Measurements from ENCODE around the gene SIRT2. TPM values are rescaled to one million over a fixed set of nuclear protein-coding genes. Genes with fewer than 3 reads are reported as not detected.

Gene SIRT2
- polyA plus RNA-seq, 6 donors from 2014 or later: 43.2 to 64.9 (median 54.4) TPM

- Mint-ChIP-seq H3K4me1 (peaks cover 26 to 29% (median 29%) of the 10 kb centered on the region in 3 donors), H3K27ac (peak within 1 kb of the TSS; percentile 94 to 100 (median 99)), H3K27me3 (no peaks in the 10 kb centered on the region), H3K4me3 (peak within 1 kb of the TSS; percentile 96 to 99 (median 98)), H3K36me3 (peaks cover 0 to 9% of the 10 kb centered on the region in 2 donors), H3K9me3 (peaks cover 0 to 14% (median 5%) of the 10 kb centered on the region in 7 donors)
- peak; percentile 93 to 95 for ATAC-seq (ENCODE audit: low read depth in 2 of 2)
- DNase-seq: peak; percentile 98
These were observed 31.5 kb upstream of the SIRT2 start, which contains the start of gene MRPS12 for GRCh38 chr19:38930776-38931520. MRPS12 (plus strand) TSS chr19:38930944; CDS start chr19:38931295, 351 bp downstream.

GRCh38 chr19:38929929-38930775 lies 30.7 kb upstream of the SIRT2 start, which contains the start of gene SARS2:
SARS2 (minus strand) TSS chr19:38930763; CDS start chr19:38930736, 27 bp downstream.
- peak; percentile 96 for DNase-seq
- ATAC-seq (ENCODE audit: low read depth in 2 of 2): peak; percentile 40 to 56
- Mint-ChIP-seq H3K9me3 (peaks cover 0 to 7% (median 5%) of the 10 kb centered on the region in 7 donors), H3K27ac (peak within 1 kb of the TSS; percentile 94 to 100 (median 99)), H3K4me1 (peaks cover 26 to 29% (median 29%) of the 10 kb centered on the region in 3 donors), H3K27me3 (no peaks in the 10 kb centered on the region), H3K36me3 (peaks cover 0 to 9% of the 10 kb centered on the region in 2 donors), H3K4me3 (peak within 1 kb of the TSS; percentile 96 to 99 (median 98))

- no peak for DNase-seq
- no peaks in the 10 kb centered on the region for H3K36me3 Mint-ChIP-seq
- peak overlapping the region in 2 of 6 donors; percentile 42 to 64 for H3K27ac Mint-ChIP-seq
- peak overlapping the region in 6 of 8 donors; percentile 12 to 96 (median 35) for H3K4me3 Mint-ChIP-seq
- H3K4me1 Mint-ChIP-seq: peaks cover 23 to 29% (median 26%) of the 10 kb centered on the region in 3 donors
- H3K9me3 Mint-ChIP-seq: no peaks in the 10 kb centered on the region
- no peak for ATAC-seq (ENCODE audit: low read depth in 2 of 2)
- H3K27me3 Mint-ChIP-seq: no peaks in the 10 kb centered on the region
These were observed 29.1 kb upstream of the SIRT2 start for GRCh38 chr19:38928391-38929001.

GRCh38 chr19:38924388-38924787 lies 25.0 kb upstream of the SIRT2 start:
- Mint-ChIP-seq H3K27ac (no peak overlapping the region), H3K27me3 (no peaks in the 10 kb centered on the region), H3K9me3 (no peaks in the 10 kb centered on the region), H3K4me1 (peaks cover 0 to 5% (median 4%) of the 10 kb centered on the region in 3 donors), H3K4me3 (no peak overlapping the region), H3K36me3 (peaks cover 0 to 8% of the 10 kb centered on the region in 2 donors)
- ATAC-seq (ENCODE audit: low read depth in 2 of 2) (no peak), DNase-seq (no peak)

GRCh38 chr19:38922482-38922881 lies 23.1 kb upstream of the SIRT2 start:
- DNase-seq: no peak
- H3K4me3 Mint-ChIP-seq: no peak overlapping the region
- no peak overlapping the region for H3K27ac Mint-ChIP-seq
- no peaks in the 10 kb centered on the region for H3K27me3 Mint-ChIP-seq
- H3K36me3 Mint-ChIP-seq: peaks cover 0 to 8% of the 10 kb centered on the region in 2 donors
- no peaks in the 10 kb centered on the region for H3K4me1 Mint-ChIP-seq
- H3K9me3 Mint-ChIP-seq: no peaks in the 10 kb centered on the region
- no peak for ATAC-seq (ENCODE audit: low read depth in 2 of 2)

GRCh38 chr19:38921420-38922274 lies 22.2 kb upstream of the SIRT2 start:
- Mint-ChIP-seq H3K27ac (no peak overlapping the region), H3K9me3 (no peaks in the 10 kb centered on the region), H3K27me3 (no peaks in the 10 kb centered on the region), H3K4me3 (no peak overlapping the region), H3K4me1 (no peaks in the 10 kb centered on the region), H3K36me3 (peaks cover 0 to 8% of the 10 kb centered on the region in 2 donors)
- ATAC-seq (ENCODE audit: low read depth in 2 of 2) (no peak), DNase-seq (no peak)

GRCh38 chr19:38920602-38921419 lies 21.4 kb upstream of the SIRT2 start:
- DNase-seq (no peak), ATAC-seq (ENCODE audit: low read depth in 2 of 2) (no peak)
- Mint-ChIP-seq H3K27ac (no peak overlapping the region), H3K36me3 (peaks cover 0 to 8% of the 10 kb centered on the region in 2 donors), H3K27me3 (no peaks in the 10 kb centered on the region), H3K4me3 (no peak overlapping the region), H3K9me3 (no peaks in the 10 kb centered on the region), H3K4me1 (no peaks in the 10 kb centered on the region)

GRCh38 chr19:38919837-38920601 lies 20.6 kb upstream of the SIRT2 start:
- H3K4me1 Mint-ChIP-seq: no peaks in the 10 kb centered on the region
- DNase-seq: no peak
- peaks cover 0 to 8% of the 10 kb centered on the region in 2 donors for H3K36me3 Mint-ChIP-seq
- no peaks in the 10 kb centered on the region for H3K9me3 Mint-ChIP-seq
- H3K4me3 Mint-ChIP-seq: no peak overlapping the region
- H3K27me3 Mint-ChIP-seq: no peaks in the 10 kb centered on the region
- H3K27ac Mint-ChIP-seq: no peak overlapping the region
- no peak for ATAC-seq (ENCODE audit: low read depth in 2 of 2)

- Mint-ChIP-seq H3K36me3 (peaks cover 0 to 8% of the 10 kb centered on the region in 2 donors), H3K9me3 (no peaks in the 10 kb centered on the region), H3K4me3 (no peak overlapping the region), H3K27ac (peak overlapping the region in 1 of 6 donors; percentile 38), H3K4me1 (no peaks in the 10 kb centered on the region), H3K27me3 (no peaks in the 10 kb centered on the region)
- ATAC-seq (ENCODE audit: low read depth in 2 of 2): no peak
- no peak for DNase-seq
These were observed 19.1 kb upstream of the SIRT2 start for GRCh38 chr19:38918526-38918925.

- Mint-ChIP-seq H3K27me3 (no peaks in the 10 kb centered on the region), H3K4me1 (no peaks in the 10 kb centered on the region), H3K36me3 (peaks cover 0 to 8% of the 10 kb centered on the region in 2 donors), H3K27ac (no peak overlapping the region), H3K4me3 (no peak overlapping the region), H3K9me3 (no peaks in the 10 kb centered on the region)
- DNase-seq (no peak), ATAC-seq (ENCODE audit: low read depth in 2 of 2) (no peak)
These were observed 18.6 kb upstream of the SIRT2 start for GRCh38 chr19:38917921-38918491.

- DNase-seq: no peak
- no peaks in the 10 kb centered on the region for H3K27me3 Mint-ChIP-seq
- peaks cover 0 to 8% of the 10 kb centered on the region in 2 donors for H3K36me3 Mint-ChIP-seq
- H3K4me3 Mint-ChIP-seq: no peak overlapping the region
- no peaks in the 10 kb centered on the region for H3K9me3 Mint-ChIP-seq
- no peak overlapping the region for H3K27ac Mint-ChIP-seq
- no peak for ATAC-seq (ENCODE audit: low read depth in 2 of 2)
- H3K4me1 Mint-ChIP-seq: no peaks in the 10 kb centered on the region
These were observed 18.1 kb upstream of the SIRT2 start for GRCh38 chr19:38917516-38917915.
